WI38 (cell line): ENCODE measurements around the gene SEH1L.

Experiments used
- H3K4me3 ChIP-seq: 2 replicates; pipeline ENCODE4 v1.5.1; 2011; ENCODE audit warnings: low read depth, mild to moderate bottlenecking, control low read depth, low read length
- CTCF ChIP-seq: IDR thresholded peaks from 2 replicates; pipeline ENCODE4 v1.5.1; 2012; ENCODE audit warnings: low read depth, mild to moderate bottlenecking, control low read depth, low read length

SEH1L gene

GRCh38 chr18:13007248-13007560 lies 59.4 kb downstream of the SEH1L start:
- no peak overlapping the region for H3K4me3 ChIP-seq
- TF ChIP-seq CTCF = no peak

GRCh38 chr18:13011719-13012118 lies 63.9 kb downstream of the SEH1L start:
- no peak overlapping the region for H3K4me3 ChIP-seq
- TF ChIP-seq CTCF = no peak

- no peak for TF ChIP-seq CTCF
- H3K4me3 ChIP-seq = no peak overlapping the region
These were observed 66.4 kb downstream of the SEH1L start for GRCh38 chr18:13014232-13014631.

GRCh38 chr18:13014818-13015217 lies 67.0 kb downstream of the SEH1L start:
- TF ChIP-seq CTCF = no peak
- H3K4me3 ChIP-seq = no peak overlapping the region

- no peak overlapping the region for H3K4me3 ChIP-seq
- no peak for TF ChIP-seq CTCF
These were observed 69.5 kb downstream of the SEH1L start for GRCh38 chr18:13017247-13017875.

GRCh38 chr18:13018374-13018773 lies 70.6 kb downstream of the SEH1L start:
- no peak overlapping the region for H3K4me3 ChIP-seq
- no peak for TF ChIP-seq CTCF

GRCh38 chr18:13019301-13019700 lies 71.5 kb downstream of the SEH1L start:
- no peak for TF ChIP-seq CTCF

More at GRCh38 chr18:13019301-13019700, 71.5 kb downstream of the SEH1L start:
- H3K4me3 ChIP-seq = no peak overlapping the region
